Epithelial cell of prostate (primary cell): ENCODE results near the gene KRTAP9-4.
"Not testable (repeated sequence)": the region's sequence is repeated elsewhere in the genome, so short reads cannot be mapped to it uniquely, and the experiment has no call there.

Experiments used
- DNase-seq: peaks from one replicate; pipeline ENCODE4 v3.0.0-alpha.2; 2011; ENCODE audit warnings: low read depth, low spot score
- H3K27ac ChIP-seq: fragments of 450-650 bp; 2 replicates; pipeline ENCODE4 v1.5.1; 2017; ENCODE audit warnings: mild to moderate bottlenecking

Gene KRTAP9-4

GRCh38 chr17:41249637-41250240, at the start of gene KRTAP9-4:
Gene KRTAP9-4 (plus strand): TSS chr17:41249687. CDS start chr17:41249721, 34 bp downstream.
- not testable (repeated sequence) for H3K27ac ChIP-seq, DNase-seq

DNA sequence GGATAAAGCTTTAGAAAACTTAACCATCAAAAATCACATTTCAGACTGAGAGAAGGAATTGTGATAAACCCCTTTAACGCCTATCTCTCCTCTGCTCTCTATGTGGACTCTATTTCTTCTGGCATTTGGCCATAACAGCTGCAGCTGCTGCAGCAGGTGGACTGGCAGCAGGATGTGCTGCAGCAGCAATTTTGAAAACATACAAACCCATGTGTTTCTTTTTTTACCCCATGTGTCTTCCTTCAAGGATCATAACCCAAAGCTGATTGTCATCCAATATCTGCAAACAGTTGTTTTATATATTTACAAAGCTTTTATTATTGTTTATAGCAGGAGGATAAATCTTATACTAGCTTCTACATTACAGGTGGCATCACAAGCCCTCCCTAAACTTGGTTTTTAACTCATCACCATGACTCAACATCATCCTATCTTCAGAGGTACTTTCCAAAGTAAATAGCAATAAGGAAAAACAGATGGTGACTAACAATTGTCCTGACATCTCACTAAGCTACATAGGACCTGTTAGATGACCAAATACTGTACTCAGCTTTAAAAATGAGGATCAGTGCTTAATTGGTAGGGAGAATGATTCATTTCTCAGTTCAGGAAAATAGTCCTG, 37.5 kb upstream of the KRTAP9-4 start:
- H3K27ac ChIP-seq, result no peak overlapping the region
- DNase-seq, result peak; percentile 53

GRCh38 chr17:41212524-41213169, 36.8 kb upstream of the KRTAP9-4 start:
- DNase-seq, result no peak
- no peak overlapping the region for H3K27ac ChIP-seq

DNA sequence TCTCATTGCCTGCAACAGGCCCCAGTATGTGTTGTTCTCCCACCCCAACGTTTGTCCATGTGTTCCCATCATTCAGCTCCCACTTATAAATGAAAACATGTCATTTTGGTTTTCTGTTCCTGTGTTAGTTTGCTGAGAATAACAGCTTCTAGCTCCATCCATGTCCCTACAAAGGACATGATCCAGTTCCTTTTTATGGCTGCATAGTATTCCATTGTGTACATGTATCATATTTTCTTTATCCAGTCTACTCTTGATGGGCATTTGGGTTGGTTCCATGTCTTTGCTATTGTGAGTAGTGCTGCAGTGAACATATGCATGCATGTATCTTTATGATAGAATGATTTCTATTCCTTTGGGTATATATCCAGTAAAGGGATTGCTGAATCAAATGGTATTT, 33.8 kb upstream of the KRTAP9-4 start:
- no peak overlapping the region for H3K27ac ChIP-seq
- no peak for DNase-seq

- H3K27ac ChIP-seq, result no peak overlapping the region
- DNase-seq, result no peak
Measured at GRCh38 chr17:41223821-41224220, 25.7 kb upstream of the KRTAP9-4 start.

GRCh38 chr17:41226051-41226450, 23.4 kb upstream of the KRTAP9-4 start:
- no peak for DNase-seq
- H3K27ac ChIP-seq, result no peak overlapping the region

DNA sequence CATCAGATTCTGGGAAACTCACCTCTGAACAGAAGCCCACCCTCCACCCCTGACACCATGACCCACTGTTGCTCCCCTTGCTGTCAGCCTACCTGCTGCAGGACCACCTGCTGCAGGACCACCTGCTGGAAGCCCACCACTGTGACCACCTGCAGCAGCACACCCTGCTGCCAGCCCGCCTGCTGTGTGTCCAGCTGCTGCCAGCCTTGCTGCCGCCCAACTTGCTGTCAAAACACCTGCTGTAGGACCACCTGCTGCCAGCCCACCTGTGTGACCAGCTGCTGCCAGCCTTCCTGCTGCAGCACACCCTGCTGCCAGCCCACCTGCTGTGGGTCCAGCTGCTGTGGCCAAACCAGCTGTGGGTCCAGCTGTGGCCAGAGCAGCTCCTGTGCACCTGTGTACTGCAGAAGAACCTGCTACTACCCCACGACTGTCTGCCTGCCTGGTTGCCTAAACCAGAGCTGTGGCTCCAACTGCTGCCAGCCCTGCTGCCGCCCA, 22.8 kb upstream of the KRTAP9-4 start, which contains the start of gene KRTAP9-2:
Gene KRTAP9-2 (plus strand): TSS at position 51 of the 498 bp plus-strand sequence. CDS start 7 bp downstream, at position 58.
- not testable (repeated sequence) for H3K27ac ChIP-seq, DNase-seq

DNA sequence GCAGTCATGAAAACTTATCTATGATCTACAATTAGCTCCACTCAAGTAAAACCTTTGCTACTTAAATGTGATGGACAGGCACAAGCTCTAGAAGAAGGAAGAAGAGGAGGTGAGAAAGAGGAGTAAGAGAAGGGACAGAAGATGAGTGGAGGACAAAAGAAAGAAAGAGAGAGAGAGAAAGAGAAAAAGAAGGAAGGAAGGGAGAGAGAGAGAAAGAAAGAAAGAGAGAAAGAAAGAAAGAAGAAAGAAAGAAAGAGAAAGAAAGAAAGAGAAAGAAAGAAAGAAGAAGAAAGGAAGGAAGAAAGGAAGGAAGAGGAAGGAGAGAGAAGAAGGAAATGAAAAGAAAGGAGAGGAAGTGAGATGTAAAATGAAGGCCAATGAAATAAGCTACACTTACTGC, 19.4 kb upstream of the KRTAP9-4 start:
- DNase-seq, result no peak
- no peak overlapping the region for H3K27ac ChIP-seq

DNA sequence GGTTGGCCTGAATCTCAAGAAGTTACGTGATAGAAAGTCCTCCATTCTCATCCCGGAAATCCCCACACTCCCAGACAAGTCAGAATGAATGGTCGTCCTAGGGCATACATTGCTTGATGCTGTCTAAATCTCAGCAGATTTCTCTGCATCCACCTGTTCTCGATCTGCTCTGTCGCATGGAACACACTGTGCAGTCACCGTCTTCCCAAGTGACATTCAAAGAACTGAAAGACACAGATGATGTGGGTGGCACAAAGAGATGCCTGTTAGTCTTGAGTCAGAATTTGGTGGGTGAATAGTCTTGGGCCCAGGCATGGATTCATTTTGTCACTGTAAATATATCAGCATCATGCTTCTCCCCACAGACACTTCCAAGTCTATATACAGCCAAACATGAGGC, 17.8 kb upstream of the KRTAP9-4 start:
- DNase-seq, result no peak
- no peak overlapping the region for H3K27ac ChIP-seq

- H3K27ac ChIP-seq, DNase-seq: not testable (repeated sequence)
Measured at GRCh38 chr17:41232399-41233105, 16.9 kb upstream of the KRTAP9-4 start, which contains the start of gene KRTAP9-3. Gene KRTAP9-3 (plus strand): TSS chr17:41232449. CDS start chr17:41232502, 53 bp downstream.

GRCh38 chr17:41237116-41237515, 12.4 kb upstream of the KRTAP9-4 start:
- DNase-seq, H3K27ac ChIP-seq: not testable (repeated sequence)

DNA sequence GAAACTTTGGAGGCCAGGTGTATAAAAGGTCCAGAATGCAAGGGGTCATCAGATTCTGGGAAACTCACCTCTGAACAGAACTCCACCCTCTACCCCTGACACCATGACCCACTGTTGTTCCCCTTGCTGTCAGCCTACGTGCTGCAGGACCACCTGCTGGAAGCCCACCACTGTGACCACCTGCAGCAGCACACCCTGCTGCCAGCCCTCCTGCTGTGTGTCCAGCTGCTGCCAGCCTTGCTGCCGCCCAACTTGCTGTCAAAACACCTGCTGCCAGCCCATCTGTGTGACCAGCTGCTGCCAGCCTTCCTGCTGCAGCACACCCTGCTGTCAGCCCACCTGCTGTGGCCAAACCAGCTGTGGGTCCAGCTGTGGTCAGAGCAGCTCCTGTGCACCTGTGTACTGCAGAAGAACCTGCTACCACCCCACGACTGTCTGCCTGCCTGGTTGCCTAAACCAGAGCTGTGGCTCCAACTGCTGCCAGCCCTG, 11.5 kb upstream of the KRTAP9-4 start, which contains the start of gene KRTAP9-8:
Gene KRTAP9-8 (plus strand): TSS at position 51 of the 489 bp plus-strand sequence. CDS start 53 bp downstream, at position 104.
- DNase-seq, result not testable (repeated sequence)

DNA sequence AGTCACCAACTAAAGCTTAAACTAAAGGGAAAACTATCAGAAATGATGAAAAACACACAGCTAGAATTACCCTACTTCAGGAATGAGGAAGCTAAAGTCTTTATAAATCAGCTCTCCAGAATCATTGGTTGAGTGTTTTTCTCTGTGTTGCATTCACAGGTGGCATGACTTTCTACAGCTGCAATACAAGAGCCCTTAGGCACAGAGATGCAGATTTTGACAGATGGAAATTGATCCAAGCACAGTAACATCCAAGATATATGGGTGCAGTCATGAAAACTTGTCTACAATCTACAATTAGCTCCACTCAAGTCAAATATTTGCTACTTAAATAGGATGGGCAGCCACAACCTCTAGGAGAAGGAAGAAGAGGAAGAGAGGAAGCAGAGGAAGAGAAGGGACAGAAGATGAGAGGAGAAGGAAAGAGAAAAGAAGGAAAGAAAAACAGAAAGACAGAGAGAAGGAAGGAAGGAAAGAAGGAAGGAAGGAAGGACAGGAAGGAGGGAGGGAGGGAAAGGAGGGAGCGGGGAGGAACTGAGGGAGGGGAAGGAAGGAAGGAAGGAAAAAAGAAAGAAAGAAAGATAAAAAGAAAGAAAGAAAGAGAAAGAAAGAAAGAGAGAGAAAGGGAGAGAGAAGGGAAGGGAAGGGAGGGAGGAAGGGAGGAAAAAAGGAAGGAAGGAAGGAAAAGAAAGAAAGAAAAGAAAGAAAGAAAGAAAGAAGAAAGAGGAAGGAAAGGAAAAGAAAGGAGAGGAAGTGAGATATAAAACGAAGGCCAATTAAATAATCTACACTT, 2.3 kb upstream of the KRTAP9-4 start:
- DNase-seq, H3K27ac ChIP-seq: not testable (repeated sequence)

More for the DNA sequence above, 11.5 kb upstream of the KRTAP9-4 start, which contains the start of gene KRTAP9-8:
- not testable (repeated sequence) for H3K27ac ChIP-seq

DNA sequence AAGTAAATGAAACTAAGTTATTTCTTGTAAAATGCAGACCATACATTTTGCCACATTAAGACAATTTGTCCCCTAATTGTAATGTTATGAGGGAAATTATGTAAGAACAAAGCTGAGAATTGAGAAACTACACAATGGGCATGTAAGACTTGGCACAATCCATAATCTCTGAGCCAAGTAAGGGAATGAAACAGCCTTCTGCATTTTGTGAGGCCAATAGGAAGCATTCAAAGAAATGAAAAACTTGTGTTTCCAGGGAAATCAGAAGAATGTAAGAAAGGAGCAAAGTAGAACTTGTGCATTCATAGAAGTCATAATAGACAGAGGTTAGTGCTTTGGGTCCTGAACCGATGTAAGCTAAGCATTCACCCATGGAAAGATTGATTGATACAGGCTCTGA, 1.8 kb downstream of the KRTAP9-4 start:
- DNase-seq, result no peak
- H3K27ac ChIP-seq, result no peak overlapping the region

GRCh38 chr17:41254861-41255260, 5.4 kb downstream of the KRTAP9-4 start:
- no peak for DNase-seq
- H3K27ac ChIP-seq, result no peak overlapping the region

- not testable (repeated sequence) for H3K27ac ChIP-seq, DNase-seq
Measured at GRCh38 chr17:41255381-41256290, 6.1 kb downstream of the KRTAP9-4 start, which contains the start of gene KRTAP9-9. Gene KRTAP9-9 (plus strand): TSS chr17:41255384.

- H3K27ac ChIP-seq, result no peak overlapping the region
- DNase-seq, result no peak
Measured at GRCh38 chr17:41256291-41256685, 6.8 kb downstream of the KRTAP9-4 start.

DNA sequence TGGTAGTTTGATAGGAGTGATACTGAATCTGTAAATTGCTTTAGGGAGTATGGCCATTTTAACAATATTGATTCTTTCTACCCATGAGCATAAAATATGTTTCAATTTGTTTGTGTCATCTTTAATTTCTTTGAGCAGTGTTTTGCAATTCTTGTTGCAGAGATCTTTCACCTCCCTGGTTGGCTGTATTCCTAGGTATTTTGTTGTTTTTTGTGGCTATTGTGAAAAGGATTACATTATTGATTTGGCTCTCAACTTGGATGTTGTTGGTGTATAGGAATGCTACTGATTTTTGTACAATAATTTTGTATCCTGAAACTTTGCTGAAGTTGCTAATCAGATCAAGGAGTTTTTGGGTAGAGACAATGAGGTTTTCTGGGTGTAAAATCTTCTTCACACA, 8.9 kb downstream of the KRTAP9-4 start:
- DNase-seq, result no peak

More for the DNA sequence above, 8.9 kb downstream of the KRTAP9-4 start:
- no peak overlapping the region for H3K27ac ChIP-seq
